Astrocyte (in vitro differentiated cells and primary cell): ENCODE results near the gene RASL12. TPM values are rescaled to one million over a fixed set of nuclear protein-coding genes. Genes with fewer than 3 reads are reported as not detected.

Source experiments
- DNase-seq: peaks from one replicate; pipeline ENCODE4 v3.0.0-alpha.2; 2010; ENCODE audit warnings: low read depth
- FAIRE-seq: peaks from 2 replicates; lab custom pipeline; 2011; peaks lifted over from hg19 to GRCh38; lab: Jason Lieb, UNC
- H2AFZ ChIP-seq: 2 replicates; pipeline ENCODE4 v1.6.0; 2012; ENCODE audit warnings: low read depth, low read length, inconsistent platforms
- H3K27ac ChIP-seq: 2 replicates; pipeline ENCODE4 v1.5.1; 2011; ENCODE audit warnings: low read depth, low read length, inconsistent platforms
- H3K27me3 ChIP-seq: 2 replicates; pipeline ENCODE4 v1.6.0; 2011; ENCODE audit warnings: low read length, inconsistent platforms; ENCODE audit not compliant: insufficient read depth
- H3K36me3 ChIP-seq: 2 replicates; pipeline ENCODE4 v1.5.1; 2011; ENCODE audit warnings: low read length, inconsistent platforms; ENCODE audit not compliant: insufficient read depth
- H3K4me1 ChIP-seq: 2 replicates; pipeline ENCODE4 v1.5.1; 2011; ENCODE audit warnings: low read length, inconsistent platforms; ENCODE audit not compliant: insufficient read depth
- H3K4me2 ChIP-seq: 2 replicates; pipeline ENCODE4 v1.6.0; 2012; ENCODE audit warnings: low read length, inconsistent platforms
- H3K4me3 ChIP-seq: 2 replicates; pipeline ENCODE4 v1.5.1; 2011; ENCODE audit warnings: low read depth, mild to moderate bottlenecking, low read length, inconsistent platforms; ENCODE audit not compliant: insufficient read depth
- H3K79me2 ChIP-seq: 2 replicates; pipeline ENCODE4 v1.6.0; 2012; ENCODE audit warnings: mild to moderate bottlenecking, low read length, inconsistent platforms; ENCODE audit not compliant: insufficient read depth
- H3K9ac ChIP-seq: 2 replicates; pipeline ENCODE4 v1.6.0; 2012; ENCODE audit warnings: mild to moderate bottlenecking, low read length, inconsistent platforms
- H3K9me3 ChIP-seq: 2 replicates; pipeline ENCODE4 v1.5.1; 2012; ENCODE audit warnings: low read depth, mild to moderate bottlenecking, low read length, inconsistent platforms; ENCODE audit not compliant: insufficient read depth
- H4K20me1 ChIP-seq: 2 replicates; pipeline ENCODE4 v1.6.0; 2012; ENCODE audit warnings: low read length, inconsistent platforms; ENCODE audit not compliant: insufficient read depth
- H3K27ac Mint-ChIP-seq: one replicate; pipeline ENCODE4 v1.8.0; 2021; ENCODE audit warnings: mild to moderate bottlenecking, mixed read lengths; ENCODE audit not compliant: unreplicated experiment
- H3K27me3 Mint-ChIP-seq: one replicate; pipeline ENCODE4 v1.8.0; 2021; ENCODE audit warnings: low read depth, mixed read lengths; ENCODE audit not compliant: unreplicated experiment
- H3K36me3 Mint-ChIP-seq: one replicate; pipeline ENCODE4 v1.8.0; 2021; ENCODE audit warnings: low read depth, mixed read lengths; ENCODE audit not compliant: unreplicated experiment
- H3K4me1 Mint-ChIP-seq: one replicate; pipeline ENCODE4 v1.8.0; 2021; ENCODE audit warnings: low read depth, mixed read lengths; ENCODE audit not compliant: unreplicated experiment
- H3K4me3 Mint-ChIP-seq: one replicate; pipeline ENCODE4 v1.8.0; 2021; ENCODE audit warnings: mild to moderate bottlenecking, moderate library complexity, mixed read lengths; ENCODE audit not compliant: unreplicated experiment
- H3K9me3 Mint-ChIP-seq: one replicate; pipeline ENCODE4 v1.8.0; 2021; ENCODE audit warnings: mild to moderate bottlenecking, mixed read lengths; ENCODE audit not compliant: unreplicated experiment
- EZH2 ChIP-seq: IDR thresholded peaks from 2 replicates; pipeline ENCODE4 v1.6.1; 2012; ENCODE audit warnings: mild to moderate bottlenecking, low read length, inconsistent platforms; ENCODE audit not compliant: insufficient read depth
- total RNA-seq: library from RNA; stranded (reverse); gene quantifications from 2 replicates; pipeline ENCODE4 v1.2.1, GENCODE V29; 2021
- TF ChIP-seq, protein P1 (sequence below): IDR thresholded peaks from 2 replicates; pipeline ENCODE4 v1.5.1; 2011; ENCODE audit warnings: low read depth, mild to moderate bottlenecking, inconsistent platforms, low read length, moderate library complexity; ENCODE audit not compliant: insufficient read depth

RASL12 gene
- total RNA-seq, 1 donor from 2014 or later: 0.32 TPM

DNA sequence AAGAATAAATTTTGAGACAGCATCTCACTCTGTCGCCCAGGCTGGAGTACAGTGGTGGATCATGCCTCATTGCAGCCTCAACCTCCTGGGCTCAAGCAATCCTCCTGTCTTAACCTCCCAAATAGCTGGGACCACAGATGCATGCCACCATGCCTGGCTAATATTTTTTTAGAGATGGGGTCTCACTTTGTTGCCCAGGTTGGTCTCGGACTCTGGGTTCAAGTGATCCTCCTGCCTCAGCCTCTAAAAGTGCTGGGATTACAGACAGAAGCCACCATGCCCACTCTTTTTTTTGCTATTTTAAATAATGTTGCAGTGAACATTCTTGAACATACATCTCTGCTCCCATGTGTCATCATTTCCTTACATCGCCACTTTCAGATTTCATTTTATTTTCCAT lies 29.4 kb downstream of the RASL12 start:
- H3K27me3 ChIP-seq: peaks cover 5% of the 10 kb centered on the region
- DNase-seq (no peak), FAIRE-seq (no peak)
- peaks cover 6% of the 10 kb centered on the region for H3K9me3 Mint-ChIP-seq
- no peak overlapping the region for H2AFZ ChIP-seq
- H4K20me1 ChIP-seq: no peaks in the 10 kb centered on the region
- TF ChIP-seq EZH2: no peak
- TF ChIP-seq, protein P1, sequence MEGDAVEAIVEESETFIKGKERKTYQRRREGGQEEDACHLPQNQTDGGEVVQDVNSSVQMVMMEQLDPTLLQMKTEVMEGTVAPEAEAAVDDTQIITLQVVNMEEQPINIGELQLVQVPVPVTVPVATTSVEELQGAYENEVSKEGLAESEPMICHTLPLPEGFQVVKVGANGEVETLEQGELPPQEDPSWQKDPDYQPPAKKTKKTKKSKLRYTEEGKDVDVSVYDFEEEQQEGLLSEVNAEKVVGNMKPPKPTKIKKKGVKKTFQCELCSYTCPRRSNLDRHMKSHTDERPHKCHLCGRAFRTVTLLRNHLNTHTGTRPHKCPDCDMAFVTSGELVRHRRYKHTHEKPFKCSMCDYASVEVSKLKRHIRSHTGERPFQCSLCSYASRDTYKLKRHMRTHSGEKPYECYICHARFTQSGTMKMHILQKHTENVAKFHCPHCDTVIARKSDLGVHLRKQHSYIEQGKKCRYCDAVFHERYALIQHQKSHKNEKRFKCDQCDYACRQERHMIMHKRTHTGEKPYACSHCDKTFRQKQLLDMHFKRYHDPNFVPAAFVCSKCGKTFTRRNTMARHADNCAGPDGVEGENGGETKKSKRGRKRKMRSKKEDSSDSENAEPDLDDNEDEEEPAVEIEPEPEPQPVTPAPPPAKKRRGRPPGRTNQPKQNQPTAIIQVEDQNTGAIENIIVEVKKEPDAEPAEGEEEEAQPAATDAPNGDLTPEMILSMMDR: no peak
- no peak overlapping the region for H3K9ac ChIP-seq
- H3K27ac ChIP-seq: no peak overlapping the region
- no peak overlapping the region for H3K4me3 Mint-ChIP-seq
- H3K4me3 ChIP-seq: no peak overlapping the region
- no peaks in the 10 kb centered on the region for H3K36me3 ChIP-seq
- no peak overlapping the region for H3K27ac Mint-ChIP-seq
- H3K27me3 Mint-ChIP-seq: peaks cover 13% of the 10 kb centered on the region
- no peak overlapping the region for H3K4me2 ChIP-seq
- no peaks in the 10 kb centered on the region for H3K4me1 Mint-ChIP-seq
- no peaks in the 10 kb centered on the region for H3K9me3 ChIP-seq
- no peaks in the 10 kb centered on the region for H3K79me2 ChIP-seq
- no peaks in the 10 kb centered on the region for H3K36me3 Mint-ChIP-seq
- H3K4me1 ChIP-seq: no peaks in the 10 kb centered on the region

DNA sequence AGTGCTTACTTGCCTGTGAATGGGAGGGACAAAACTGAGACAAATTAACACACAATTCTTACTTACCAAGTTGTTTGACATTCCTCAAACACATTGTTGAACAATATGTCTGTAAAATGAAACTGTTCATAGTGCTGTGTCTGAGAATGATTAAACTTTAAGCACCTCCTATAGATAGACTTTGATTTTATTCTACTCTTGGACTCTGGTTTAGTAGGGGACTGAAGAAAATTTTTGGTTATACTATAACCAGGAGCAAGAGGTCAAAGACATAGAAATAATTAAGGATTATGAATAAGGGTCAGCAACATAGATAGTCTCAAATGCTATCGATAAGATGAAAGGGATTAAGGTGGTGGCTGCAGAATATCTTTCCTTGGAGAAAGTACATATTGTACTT lies 30.5 kb downstream of the RASL12 start:
- Histone ChIP-seq H2AFZ (no peak overlapping the region), H3K9ac (no peak overlapping the region), H3K27ac (no peak overlapping the region), H3K79me2 (no peaks in the 10 kb centered on the region), H3K27me3 (peaks cover 5% of the 10 kb centered on the region), H4K20me1 (no peaks in the 10 kb centered on the region), H3K36me3 (no peaks in the 10 kb centered on the region), H3K9me3 (no peaks in the 10 kb centered on the region), H3K4me2 (no peak overlapping the region), H3K4me1 (peaks cover 5% of the 10 kb centered on the region), H3K4me3 (no peak overlapping the region)
- H3K27ac Mint-ChIP-seq: no peak overlapping the region
- H3K27me3 Mint-ChIP-seq: peaks cover 10% of the 10 kb centered on the region
- H3K4me1 Mint-ChIP-seq: no peaks in the 10 kb centered on the region
- H3K9me3 Mint-ChIP-seq: peaks cover 4% of the 10 kb centered on the region
- DNase-seq (no peak), FAIRE-seq (no peak)
- TF ChIP-seq EZH2: no peak
- TF ChIP-seq, protein P1: no peak
- no peaks in the 10 kb centered on the region for H3K36me3 Mint-ChIP-seq
- no peak overlapping the region for H3K4me3 Mint-ChIP-seq

DNA sequence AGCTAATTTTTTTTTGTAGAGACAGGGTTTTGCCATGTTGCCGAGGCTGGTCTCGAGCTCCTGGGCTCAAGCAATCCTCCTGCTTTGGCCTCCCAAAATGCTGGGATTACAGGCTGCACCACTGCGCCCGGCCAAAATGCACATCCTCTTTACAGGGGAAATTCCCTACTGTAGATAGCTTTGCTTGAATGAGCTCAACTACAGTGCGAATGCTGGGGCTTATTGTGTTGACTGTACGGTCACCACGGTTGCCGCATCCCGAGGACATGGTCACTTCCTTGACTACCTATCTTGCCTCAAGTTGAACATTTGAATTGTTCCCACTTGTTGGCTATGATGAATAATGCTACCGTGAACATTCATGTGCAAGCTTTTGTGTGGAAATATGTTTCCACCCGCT lies 33.1 kb downstream of the RASL12 start:
- TF ChIP-seq EZH2: no peak
- TF ChIP-seq, protein P1: no peak
- Mint-ChIP-seq H3K4me1 (no peaks in the 10 kb centered on the region), H3K9me3 (no peaks in the 10 kb centered on the region), H3K36me3 (no peaks in the 10 kb centered on the region), H3K27me3 (peaks cover 10% of the 10 kb centered on the region), H3K27ac (no peak overlapping the region), H3K4me3 (no peak overlapping the region)
- H3K4me1 ChIP-seq: peaks cover 5% of the 10 kb centered on the region
- no peaks in the 10 kb centered on the region for H3K36me3 ChIP-seq
- no peaks in the 10 kb centered on the region for H4K20me1 ChIP-seq
- no peak overlapping the region for H3K27ac ChIP-seq
- no peak overlapping the region for H3K9ac ChIP-seq
- no peak overlapping the region for H2AFZ ChIP-seq
- no peak for DNase-seq
- H3K9me3 ChIP-seq: no peaks in the 10 kb centered on the region
- H3K4me2 ChIP-seq: no peak overlapping the region
- no peaks in the 10 kb centered on the region for H3K79me2 ChIP-seq
- no peak for FAIRE-seq
- H3K4me3 ChIP-seq: no peak overlapping the region
- peaks cover 6% of the 10 kb centered on the region for H3K27me3 ChIP-seq
